HCT116 (cell line): Measurements from ENCODE around the gene GPRC5C. TPM values are rescaled to one million over a fixed set of nuclear protein-coding genes. Genes with fewer than 3 reads are reported as not detected.

Experiments
- ATAC-seq: fragments of 200-7000 bp; cut with Tn5 transposase; 2 replicates; pipeline ENCODE4 v1.9.1; 2020; ENCODE audit warnings: mild to moderate bottlenecking, moderate library complexity
- BruUV-seq: library from RNA; stranded (reverse); fragments of 400-500 nt; replicated peaks from 2 replicates; lab custom pipeline; 2021; lab: Mats Ljungman, UMichigan
- CTCF ChIA-PET: fragments of 300-600 bp; sonication (Branson Sonifier 250); formaldehyde crosslinking; loops from one replicate; lab custom pipeline; 2021; ENCODE audit warnings: antibody characterized with exemption; lab: Charles Lee
- POLR2A ChIA-PET: fragments of 300-600, 350-600 bp; sonication (Branson Sonifier 250); formaldehyde crosslinking; loops from one replicate; lab custom pipeline; 2021; ENCODE audit warnings: antibody characterized with exemption; lab: Charles Lee
- RAD21 ChIA-PET, 2 experiments: fragments of 300-600 bp; sonication (Branson Sonifier 250); formaldehyde crosslinking; loops; one replicate each; lab custom pipeline; 2023; ENCODE audit warnings: low total read pairs in 2 of 2; ENCODE audit not compliant: uncharacterized antibody in 2 of 2, unreplicated experiment in 2 of 2, low non-redundant PET in 1 of 2; lab: Charles Lee
- DNase-seq: peaks from one replicate; pipeline ENCODE4 v3.0.0-alpha.2; 2010; ENCODE audit warnings: low read depth, low spot score
- H2AFZ ChIP-seq: fragments of 200-600 bp; shearing (Covaris generic), sonication (generic); 2 replicates; pipeline ENCODE4 v1.6.1; 2017; ENCODE audit warnings: low read depth, mixed run types, mixed read lengths, antibody characterized with exemption, low read length; ENCODE audit not compliant: poor library complexity, severe bottlenecking
- H3K27ac ChIP-seq: 2 replicates; pipeline ENCODE4 v1.5.1; 2012; ENCODE audit warnings: low read depth, low read length
- H3K27me3 ChIP-seq: fragments of 200-600 bp; sonication (generic); 2 replicates; pipeline ENCODE4 v1.6.1; 2016; ENCODE audit warnings: mixed run types, low read length, mixed read lengths; ENCODE audit not compliant: insufficient read depth
- H3K36me3 ChIP-seq, 2 experiments: fragments of 200-500 bp in 1 of 2; fragments of 200-600 bp in 1 of 2; sonication (Bioruptor generic) in 1 of 2; sonication (generic) in 1 of 2; 2 replicates each; pipeline versions ENCODE4 v1.5.1 to v1.6.1; 2014 to 2016; ENCODE audit warnings: low read length in 2 of 2, inconsistent platforms in 1 of 2, mixed read lengths in 1 of 2, mixed run types in 1 of 2; ENCODE audit not compliant: insufficient read depth in 2 of 2, control insufficient read depth in 1 of 2
- H3K4me1 ChIP-seq, 2 experiments: fragments of 200-600 bp in 1 of 2; sonication (generic) in 1 of 2; 2 replicates each; pipeline versions ENCODE4 v1.5.1 to v1.6.1; 2012 to 2017; ENCODE audit warnings: low read length in 2 of 2, inconsistent platforms in 1 of 2, mild to moderate bottlenecking in 1 of 2, mixed read lengths in 1 of 2, mixed run types in 1 of 2, moderate library complexity in 1 of 2; ENCODE audit not compliant: insufficient read depth in 2 of 2, control insufficient read depth in 1 of 2
- H3K4me2 ChIP-seq: fragments of 200-600 bp; sonication (generic); 2 replicates; pipeline ENCODE4 v1.6.1; 2017; ENCODE audit warnings: mixed run types, low read length, mixed read lengths
- H3K4me3 ChIP-seq, 2 experiments: fragments of 200-600 bp in 1 of 2; sonication (generic) in 1 of 2; replicated peaks in 1 of 2; 2 replicates each; pipeline ENCODE4 v1.5.1; 2011 to 2016; ENCODE audit warnings: low read length in 2 of 2, control low read depth in 1 of 2, low read depth in 1 of 2, mild to moderate bottlenecking in 1 of 2, mixed read lengths in 1 of 2, mixed run types in 1 of 2
- H3K79me2 ChIP-seq: fragments of 200-600 bp; sonication (generic); 2 replicates; pipeline ENCODE4 v1.6.1; 2017; ENCODE audit warnings: mild to moderate bottlenecking, mixed run types, low read length, moderate library complexity, mixed read lengths; ENCODE audit not compliant: insufficient read depth
- H3K9ac ChIP-seq: fragments of 200-600 bp; sonication (generic); 2 replicates; pipeline ENCODE4 v1.6.1; 2016; ENCODE audit warnings: low read length, mixed read lengths
- H3K9me2 ChIP-seq: fragments of 200-600 bp; sonication (generic), shearing (Covaris generic); 2 replicates; pipeline ENCODE4 v1.6.1; 2017; ENCODE audit warnings: mixed run types, mild to moderate bottlenecking, moderate library complexity; ENCODE audit not compliant: insufficient read depth
- H3K9me3 ChIP-seq, 2 experiments: fragments of 200-500 bp in 1 of 2; fragments of 200-600 bp in 1 of 2; sonication (Bioruptor generic) in 1 of 2; sonication (generic) in 1 of 2; 2 replicates each; pipeline ENCODE4 v1.6.1; 2014 to 2017; ENCODE audit warnings: low read length in 2 of 2, mixed read lengths in 2 of 2, inconsistent platforms in 1 of 2, low read depth in 1 of 2, mild to moderate bottlenecking in 1 of 2, mixed run types in 1 of 2, moderate library complexity in 1 of 2; ENCODE audit not compliant: control insufficient read depth in 1 of 2, insufficient read depth in 1 of 2
- H4K20me1 ChIP-seq: fragments of 200-600 bp; sonication (generic), shearing (Covaris generic); 2 replicates; pipeline ENCODE4 v1.6.1; 2017; ENCODE audit warnings: mixed run types, mild to moderate bottlenecking, moderate library complexity; ENCODE audit not compliant: insufficient read depth
- CBX3 ChIP-seq: IDR thresholded peaks from 2 replicates; pipeline ENCODE4 v1.6.1; 2012; ENCODE audit warnings: low read depth
- EGR1 ChIP-seq: IDR thresholded peaks from 2 replicates; pipeline ENCODE4 v1.6.1; 2012; ENCODE audit warnings: low read depth
- ELF1 ChIP-seq: IDR thresholded peaks from 2 replicates; pipeline ENCODE4 v1.6.1; 2012; ENCODE audit warnings: low read depth, borderline replicate concordance
- EZH2 ChIP-seq: fragments of 200-600 bp; sonication (generic); IDR thresholded peaks from 2 replicates; pipeline ENCODE4 v1.6.1; 2017; ENCODE audit warnings: antibody characterized with exemption, mixed run types
- EZH2phosphoT487 ChIP-seq: fragments of 200-600 bp; IDR thresholded peaks from 2 replicates; pipeline ENCODE4 v1.6.1; 2018; ENCODE audit warnings: antibody characterized with exemption, borderline replicate concordance
- FOSL1 ChIP-seq: IDR thresholded peaks from 2 replicates; pipeline ENCODE4 v1.6.1; 2012; ENCODE audit warnings: low read depth
- POLR2AphosphoS5 ChIP-seq: IDR thresholded peaks from 2 replicates; pipeline ENCODE4 v1.6.1; 2011; ENCODE audit warnings: mild to moderate bottlenecking, low read depth, low read length, moderate library complexity
- SIN3A ChIP-seq: IDR thresholded peaks from 2 replicates; pipeline ENCODE4 v1.6.1; 2012; ENCODE audit warnings: low read depth
- SRF ChIP-seq: IDR thresholded peaks from 2 replicates; pipeline ENCODE4 v1.6.1; 2012; ENCODE audit warnings: low read depth
- YY1 ChIP-seq: IDR thresholded peaks from 2 replicates; pipeline ENCODE4 v1.6.1; 2011; ENCODE audit warnings: low read length, low read depth, moderate library complexity, mild to moderate bottlenecking; ENCODE audit not compliant: insufficient replicate concordance; ENCODE audit errors: extremely low read depth
- ZFX ChIP-seq: fragments of 450-650 bp; IDR thresholded peaks from 2 replicates; pipeline ENCODE4 v1.6.1; 2017
- ZNF274 ChIP-seq: fragments of 200-500 bp; sonication (Bioruptor generic); IDR thresholded peaks from 2 replicates; pipeline ENCODE4 v1.6.1; 2014; ENCODE audit warnings: mild to moderate bottlenecking, low read depth, low read length, inconsistent platforms
- intact Hi-C: fragments of 100-400 bp; cut with micrococcal nuclease; formaldehyde crosslinking; loops from 2 replicates; pipeline ENCODE4 v1.10.0; 2022
- total RNA-seq: library from RNA; stranded (reverse); gene quantifications from one replicate; pipeline ENCODE4 v1.2.1, GENCODE V29; 2021; ENCODE audit not compliant: unreplicated experiment
- TF ChIP-seq, protein P1 (sequence below): IDR thresholded peaks from 2 replicates; pipeline ENCODE4 v1.6.1; 2012
- TF ChIP-seq, protein P2 (sequence below), 3 experiments: fragments of 200-600 bp in 1 of 3; sonication (generic) in 1 of 3; IDR thresholded peaks in 2 of 3; conservative IDR thresholded peaks in 1 of 3; 2 replicates each; pipeline ENCODE4 v1.5.1; 2012 to 2017; ENCODE audit warnings: low read depth in 2 of 3, low read length in 2 of 3, antibody characterized with exemption in 1 of 3, borderline replicate concordance in 1 of 3, control low read depth in 1 of 3, mild to moderate bottlenecking in 1 of 3, mixed read lengths in 1 of 3, mixed run types in 1 of 3, moderate library complexity in 1 of 3; ENCODE audit not compliant: insufficient read depth in 1 of 3
- TF ChIP-seq, protein P3 (sequence below): IDR thresholded peaks from 2 replicates; pipeline ENCODE4 v1.6.1; 2011; ENCODE audit warnings: mild to moderate bottlenecking, low read length, moderate library complexity; ENCODE audit not compliant: insufficient replicate concordance; ENCODE audit errors: extremely low read depth
- TF ChIP-seq, protein P4 (sequence below): IDR thresholded peaks from 2 replicates; pipeline ENCODE4 v1.6.1; 2012
- TF ChIP-seq, protein P5 (sequence below): IDR thresholded peaks from 2 replicates; pipeline ENCODE4 v1.6.1; 2012; ENCODE audit warnings: low read depth

Gene GPRC5C
- total RNA-seq, 1 experiment from 2014 or later, result 54.4 TPM

DNA sequence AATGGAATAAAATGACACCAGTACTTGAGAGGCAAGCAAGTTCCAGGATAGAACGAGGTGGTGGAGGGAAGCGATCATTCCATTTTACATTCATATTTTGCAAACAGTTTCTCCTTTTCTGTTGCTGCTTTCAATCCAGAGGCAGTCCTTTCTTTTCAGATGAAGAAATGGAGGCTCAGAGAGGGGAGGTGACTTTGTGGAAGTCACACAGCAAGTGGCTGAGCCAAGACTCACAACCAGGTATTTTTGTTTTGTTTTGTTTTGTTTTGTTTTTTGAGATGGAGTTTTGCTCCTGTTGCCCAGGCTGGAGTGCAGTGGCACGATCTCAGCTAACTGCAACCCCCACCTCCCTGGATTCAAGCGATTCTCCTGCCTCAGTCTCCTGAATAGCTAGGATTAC is 35.3 kb upstream of the GPRC5C start:
- ChIA-PET POLR2A (no interaction called here), RAD21 (no interaction called here), CTCF (no interaction called here)
- Histone ChIP-seq H3K9ac (no peak overlapping the region), H2AFZ (no peak overlapping the region), H3K27me3 (no peaks in the 10 kb centered on the region), H3K4me2 (no peak overlapping the region), H3K4me1 (peaks cover 0 to 6% of the 10 kb centered on the region in 2 experiments; a peak in 1 of 4 replicates), H3K36me3 (no peaks in the 10 kb centered on the region), H3K27ac (no peak overlapping the region), H3K9me3 (no peaks in the 10 kb centered on the region), H3K79me2 (no peaks in the 10 kb centered on the region), H3K4me3 (no peak overlapping the region), H3K9me2 (no peaks in the 10 kb centered on the region), H4K20me1 (no peaks in the 10 kb centered on the region)
- no peak for DNase-seq
- ATAC-seq, result no peak
- TF ChIP-seq YY1 (no peak), POLR2AphosphoS5 (no peak), FOSL1 (no peak), ZNF274 (no peak), EZH2 (no peak), EGR1 (no peak), ELF1 (no peak), SIN3A (no peak), SRF (no peak), ZFX (no peak), EZH2phosphoT487 (no peak), CBX3 (no peak)
- TF ChIP-seq, protein P1, sequence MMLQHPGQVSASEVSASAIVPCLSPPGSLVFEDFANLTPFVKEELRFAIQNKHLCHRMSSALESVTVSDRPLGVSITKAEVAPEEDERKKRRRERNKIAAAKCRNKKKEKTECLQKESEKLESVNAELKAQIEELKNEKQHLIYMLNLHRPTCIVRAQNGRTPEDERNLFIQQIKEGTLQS, result no peak
- TF ChIP-seq, protein P2, sequence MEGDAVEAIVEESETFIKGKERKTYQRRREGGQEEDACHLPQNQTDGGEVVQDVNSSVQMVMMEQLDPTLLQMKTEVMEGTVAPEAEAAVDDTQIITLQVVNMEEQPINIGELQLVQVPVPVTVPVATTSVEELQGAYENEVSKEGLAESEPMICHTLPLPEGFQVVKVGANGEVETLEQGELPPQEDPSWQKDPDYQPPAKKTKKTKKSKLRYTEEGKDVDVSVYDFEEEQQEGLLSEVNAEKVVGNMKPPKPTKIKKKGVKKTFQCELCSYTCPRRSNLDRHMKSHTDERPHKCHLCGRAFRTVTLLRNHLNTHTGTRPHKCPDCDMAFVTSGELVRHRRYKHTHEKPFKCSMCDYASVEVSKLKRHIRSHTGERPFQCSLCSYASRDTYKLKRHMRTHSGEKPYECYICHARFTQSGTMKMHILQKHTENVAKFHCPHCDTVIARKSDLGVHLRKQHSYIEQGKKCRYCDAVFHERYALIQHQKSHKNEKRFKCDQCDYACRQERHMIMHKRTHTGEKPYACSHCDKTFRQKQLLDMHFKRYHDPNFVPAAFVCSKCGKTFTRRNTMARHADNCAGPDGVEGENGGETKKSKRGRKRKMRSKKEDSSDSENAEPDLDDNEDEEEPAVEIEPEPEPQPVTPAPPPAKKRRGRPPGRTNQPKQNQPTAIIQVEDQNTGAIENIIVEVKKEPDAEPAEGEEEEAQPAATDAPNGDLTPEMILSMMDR (IDR thresholded peaks at IDR 0.05 in 2 of 3, conservative IDR thresholded peaks at IDR 0.05 in 1 of 3; ENCODE audit: borderline replicate concordance in 1 of 3, insufficient read depth in 1 of 3, low read depth in 2 of 3, low read length in 2 of 3), result no peak
- TF ChIP-seq, protein P3, sequence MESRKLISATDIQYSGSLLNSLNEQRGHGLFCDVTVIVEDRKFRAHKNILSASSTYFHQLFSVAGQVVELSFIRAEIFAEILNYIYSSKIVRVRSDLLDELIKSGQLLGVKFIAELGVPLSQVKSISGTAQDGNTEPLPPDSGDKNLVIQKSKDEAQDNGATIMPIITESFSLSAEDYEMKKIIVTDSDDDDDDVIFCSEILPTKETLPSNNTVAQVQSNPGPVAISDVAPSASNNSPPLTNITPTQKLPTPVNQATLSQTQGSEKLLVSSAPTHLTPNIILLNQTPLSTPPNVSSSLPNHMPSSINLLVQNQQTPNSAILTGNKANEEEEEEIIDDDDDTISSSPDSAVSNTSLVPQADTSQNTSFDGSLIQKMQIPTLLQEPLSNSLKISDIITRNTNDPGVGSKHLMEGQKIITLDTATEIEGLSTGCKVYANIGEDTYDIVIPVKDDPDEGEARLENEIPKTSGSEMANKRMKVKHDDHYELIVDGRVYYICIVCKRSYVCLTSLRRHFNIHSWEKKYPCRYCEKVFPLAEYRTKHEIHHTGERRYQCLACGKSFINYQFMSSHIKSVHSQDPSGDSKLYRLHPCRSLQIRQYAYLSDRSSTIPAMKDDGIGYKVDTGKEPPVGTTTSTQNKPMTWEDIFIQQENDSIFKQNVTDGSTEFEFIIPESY, result no peak
- TF ChIP-seq, protein P4, sequence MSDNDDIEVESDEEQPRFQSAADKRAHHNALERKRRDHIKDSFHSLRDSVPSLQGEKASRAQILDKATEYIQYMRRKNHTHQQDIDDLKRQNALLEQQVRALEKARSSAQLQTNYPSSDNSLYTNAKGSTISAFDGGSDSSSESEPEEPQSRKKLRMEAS, result no peak
- TF ChIP-seq, protein P5, sequence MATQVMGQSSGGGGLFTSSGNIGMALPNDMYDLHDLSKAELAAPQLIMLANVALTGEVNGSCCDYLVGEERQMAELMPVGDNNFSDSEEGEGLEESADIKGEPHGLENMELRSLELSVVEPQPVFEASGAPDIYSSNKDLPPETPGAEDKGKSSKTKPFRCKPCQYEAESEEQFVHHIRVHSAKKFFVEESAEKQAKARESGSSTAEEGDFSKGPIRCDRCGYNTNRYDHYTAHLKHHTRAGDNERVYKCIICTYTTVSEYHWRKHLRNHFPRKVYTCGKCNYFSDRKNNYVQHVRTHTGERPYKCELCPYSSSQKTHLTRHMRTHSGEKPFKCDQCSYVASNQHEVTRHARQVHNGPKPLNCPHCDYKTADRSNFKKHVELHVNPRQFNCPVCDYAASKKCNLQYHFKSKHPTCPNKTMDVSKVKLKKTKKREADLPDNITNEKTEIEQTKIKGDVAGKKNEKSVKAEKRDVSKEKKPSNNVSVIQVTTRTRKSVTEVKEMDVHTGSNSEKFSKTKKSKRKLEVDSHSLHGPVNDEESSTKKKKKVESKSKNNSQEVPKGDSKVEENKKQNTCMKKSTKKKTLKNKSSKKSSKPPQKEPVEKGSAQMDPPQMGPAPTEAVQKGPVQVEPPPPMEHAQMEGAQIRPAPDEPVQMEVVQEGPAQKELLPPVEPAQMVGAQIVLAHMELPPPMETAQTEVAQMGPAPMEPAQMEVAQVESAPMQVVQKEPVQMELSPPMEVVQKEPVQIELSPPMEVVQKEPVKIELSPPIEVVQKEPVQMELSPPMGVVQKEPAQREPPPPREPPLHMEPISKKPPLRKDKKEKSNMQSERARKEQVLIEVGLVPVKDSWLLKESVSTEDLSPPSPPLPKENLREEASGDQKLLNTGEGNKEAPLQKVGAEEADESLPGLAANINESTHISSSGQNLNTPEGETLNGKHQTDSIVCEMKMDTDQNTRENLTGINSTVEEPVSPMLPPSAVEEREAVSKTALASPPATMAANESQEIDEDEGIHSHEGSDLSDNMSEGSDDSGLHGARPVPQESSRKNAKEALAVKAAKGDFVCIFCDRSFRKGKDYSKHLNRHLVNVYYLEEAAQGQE, result no peak
- intact Hi-C loops, result no loop called here
- BruUV-seq, result no TSS peak
